Neuronal stem cell (in vitro differentiated cells): ENCODE results near the gene HFE.
A peak's percentile ranks its signal among the peaks of the same experiment; 100 is the strongest.

ENCODE experiments used
- DNase-seq: peaks from one replicate; pipeline ENCODE4 v3.0.0-alpha.2; 2013; ENCODE audit warnings: low spot score
- H2AFZ ChIP-seq: one replicate; pipeline ENCODE4 v1.6.1; 2013; ENCODE audit warnings: mild to moderate bottlenecking, low read length, inconsistent platforms
- H2AK5ac ChIP-seq: 2 replicates; pipeline ENCODE4 v1.6.1; 2013; ENCODE audit warnings: low read depth, mild to moderate bottlenecking, inconsistent platforms, low read length, moderate library complexity, mixed read lengths
- H2BK120ac ChIP-seq: 2 replicates; pipeline ENCODE4 v1.6.1; 2013; ENCODE audit warnings: low read depth, mild to moderate bottlenecking, inconsistent platforms, low read length, moderate library complexity, mixed read lengths
- H2BK12ac ChIP-seq: one replicate; pipeline ENCODE4 v1.6.1; 2013; ENCODE audit warnings: low read length, inconsistent platforms
- H2BK15ac ChIP-seq: 2 replicates; pipeline ENCODE4 v1.6.1; 2013; ENCODE audit warnings: mild to moderate bottlenecking, low read length, inconsistent platforms, mixed read lengths
- H2BK5ac ChIP-seq: one replicate; pipeline ENCODE4 v1.6.1; 2013; ENCODE audit warnings: inconsistent platforms, mild to moderate bottlenecking, low read length, moderate library complexity
- H3K14ac ChIP-seq: one replicate; pipeline ENCODE4 v1.6.1; 2013; ENCODE audit warnings: low read length, inconsistent platforms
- H3K18ac ChIP-seq: 2 replicates; pipeline ENCODE4 v1.6.1; 2013; ENCODE audit warnings: low read length, inconsistent platforms
- H3K23ac ChIP-seq: 2 replicates; pipeline ENCODE4 v1.6.1; 2013; ENCODE audit warnings: low read depth, mild to moderate bottlenecking, mixed read lengths, low read length, inconsistent platforms; ENCODE audit not compliant: poor library complexity
- H3K27ac ChIP-seq: replicated peaks from 3 replicates; pipeline ENCODE4 v1.5.1; 2013; ENCODE audit warnings: low read length, inconsistent platforms
- H3K27me3 ChIP-seq, 3 experiments: 2 replicates each; pipeline ENCODE4 v1.6.1; 2013; ENCODE audit warnings: low read length in 3 of 3, mild to moderate bottlenecking in 2 of 3, inconsistent platforms in 1 of 3, low read depth in 1 of 3, mixed read lengths in 1 of 3, moderate library complexity in 1 of 3; ENCODE audit not compliant: control insufficient read depth in 3 of 3, insufficient read depth in 3 of 3
- H3K36me3 ChIP-seq, 2 donors: replicated peaks in 1 of 2; 2 replicates each; pipeline ENCODE4 v1.6.1; 2013; ENCODE audit warnings: low read length in 2 of 2; ENCODE audit not compliant: control insufficient read depth in 2 of 2, insufficient read depth in 2 of 2
- H3K4ac ChIP-seq: 2 replicates; pipeline ENCODE4 v1.6.1; 2013; ENCODE audit warnings: inconsistent platforms, mild to moderate bottlenecking, low read length, moderate library complexity
- H3K4me1 ChIP-seq, 2 donors: 1 replicate in 1 of 2; 2 replicates in 1 of 2; pipeline ENCODE4 v1.6.1; 2013; ENCODE audit warnings: low read length in 2 of 2, low read depth in 1 of 2; ENCODE audit not compliant: control insufficient read depth in 2 of 2, insufficient read depth in 1 of 2
- H3K4me2 ChIP-seq: one replicate; pipeline ENCODE4 v1.6.1; 2013; ENCODE audit warnings: mild to moderate bottlenecking, low read length, inconsistent platforms; ENCODE audit not compliant: insufficient read depth, poor library complexity, severe bottlenecking
- H3K4me3 ChIP-seq, 2 donors: 2 replicates each; pipeline ENCODE4 v1.5.1; 2013; ENCODE audit warnings: low read length in 2 of 2, mild to moderate bottlenecking in 2 of 2, inconsistent platforms in 1 of 2, moderate library complexity in 1 of 2
- H3K79me1 ChIP-seq: one replicate; pipeline ENCODE4 v1.6.1; 2013; ENCODE audit warnings: low read depth, mild to moderate bottlenecking, inconsistent platforms, low read length, moderate library complexity
- H3K9ac ChIP-seq: one replicate; pipeline ENCODE4 v1.6.1; 2013; ENCODE audit warnings: mild to moderate bottlenecking, low read depth, low read length, inconsistent platforms; ENCODE audit not compliant: poor library complexity
- H3K9me3 ChIP-seq, 2 donors: replicated peaks in 1 of 2; 2 replicates each; pipeline versions ENCODE3 to v1.6.1; 2013; ENCODE audit warnings: low read length in 2 of 2, mild to moderate bottlenecking in 2 of 2, inconsistent platforms in 1 of 2, low read depth in 1 of 2, mixed read lengths in 1 of 2, moderate library complexity in 1 of 2; ENCODE audit not compliant: control insufficient read depth in 2 of 2, insufficient read depth in 1 of 2
- H4K8ac ChIP-seq: one replicate; pipeline ENCODE4 v1.6.1; 2013; ENCODE audit warnings: low read depth, mild to moderate bottlenecking, inconsistent platforms, low read length, moderate library complexity
- H4K91ac ChIP-seq: one replicate; pipeline ENCODE4 v1.6.1; 2013; ENCODE audit warnings: low read length, low read depth, mild to moderate bottlenecking, inconsistent platforms; ENCODE audit not compliant: poor library complexity
- WGBS, 2 donors: extraction: QIAGEN DNeasy Blood & Tissue Kit; methylation state at CpG; one replicate each; pipeline ENCODE4 v1.1.7; 2013; ENCODE audit warnings: missing lambda C conversion rate in 2 of 2, mixed read lengths in 1 of 2; ENCODE audit not compliant: insufficient read length in 2 of 2, insufficient replicate concordance in 1 of 2; ENCODE audit errors: extremely low coverage in 2 of 2; 5-methylcytosine and 5-hydroxymethylcytosine counted together

Gene HFE

GRCh38 chr6:26044140-26045064, 42.8 kb upstream of the HFE start:
- no peaks in the 10 kb centered on the region for H3K27me3 ChIP-seq
- no peak overlapping the region for H3K23ac ChIP-seq
- no peaks in the 10 kb centered on the region for H3K79me1 ChIP-seq
- no peak overlapping the region for H3K4ac ChIP-seq
- H2BK15ac ChIP-seq: no peak overlapping the region
- H3K36me3 ChIP-seq: no peaks in the 10 kb centered on the region
- peaks cover 0 to 3% of the 10 kb centered on the region in 2 donors for H3K4me1 ChIP-seq
- H3K27ac ChIP-seq: peak overlapping the region; percentile 71
- H3K9ac ChIP-seq: peak overlapping the region; percentile 73
- peak overlapping the region; percentile 39 to 80 for H3K4me3 ChIP-seq
- H2BK5ac ChIP-seq: peak overlapping the region; percentile 71
- no peak for DNase-seq
- H4K8ac ChIP-seq: no peak overlapping the region
- H3K14ac ChIP-seq: no peak overlapping the region
- H3K9me3 ChIP-seq: peaks cover 0 to 7% of the 10 kb centered on the region in 2 donors
- H3K4me2 ChIP-seq: peak overlapping the region; percentile 43
- H2AK5ac ChIP-seq: peak overlapping the region; percentile 27
- no peak overlapping the region for H2BK120ac ChIP-seq
- H3K18ac ChIP-seq: peak overlapping the region; percentile 92
- H4K91ac ChIP-seq: no peak overlapping the region
- no peak overlapping the region for H2BK12ac ChIP-seq
- WGBS, 2 donors: no CpG with 5 or more reads among the region's 40 CpGs
- H2AFZ ChIP-seq: no peak overlapping the region

- peaks cover 0 to 3% of the 10 kb centered on the region in 2 donors for H3K4me1 ChIP-seq
- no peaks in the 10 kb centered on the region for H3K27me3 ChIP-seq
- peak overlapping the region; percentile 26 for H3K9ac ChIP-seq
- no CpG with 5 or more reads among the region's 47 CpGs for WGBS, 2 donors
- peak overlapping the region; percentile 41 to 88 for H3K4me3 ChIP-seq
- H3K9me3 ChIP-seq: peaks cover 0 to 7% of the 10 kb centered on the region in 2 donors
- H2AK5ac ChIP-seq: no peak overlapping the region
- no peak overlapping the region for H3K14ac ChIP-seq
- H2AFZ ChIP-seq: no peak overlapping the region
- no peak overlapping the region for H2BK15ac ChIP-seq
- H3K18ac ChIP-seq: peak overlapping the region; percentile 42
- peak; percentile 80 for DNase-seq
- H3K79me1 ChIP-seq: no peaks in the 10 kb centered on the region
- peak overlapping the region; percentile 73 for H3K27ac ChIP-seq
- no peak overlapping the region for H2BK120ac ChIP-seq
- no peak overlapping the region for H4K8ac ChIP-seq
- H2BK12ac ChIP-seq: no peak overlapping the region
- no peak overlapping the region for H3K23ac ChIP-seq
- H3K36me3 ChIP-seq: no peaks in the 10 kb centered on the region
- peak overlapping the region; percentile 48 for H3K4me2 ChIP-seq
- no peak overlapping the region for H3K4ac ChIP-seq
- H4K91ac ChIP-seq: no peak overlapping the region
- peak overlapping the region; percentile 90 for H2BK5ac ChIP-seq
Measured at GRCh38 chr6:26045065-26045927, 41.9 kb upstream of the HFE start.

GRCh38 chr6:26045928-26046368, 41.3 kb upstream of the HFE start:
- Histone ChIP-seq H3K79me1 (no peaks in the 10 kb centered on the region), H3K4ac (no peak overlapping the region), H3K27me3 (no peaks in the 10 kb centered on the region), H2BK5ac (no peak overlapping the region), H3K27ac (peak overlapping the region; percentile 73), H3K9ac (no peak overlapping the region), H3K36me3 (no peaks in the 10 kb centered on the region), H3K4me1 (peaks cover 0 to 3% of the 10 kb centered on the region in 2 donors), H2BK120ac (no peak overlapping the region), H3K4me3 (peak overlapping the region; percentile 41 to 88), H2BK15ac (no peak overlapping the region), H3K9me3 (peaks cover 0 to 7% of the 10 kb centered on the region in 2 donors), H3K23ac (no peak overlapping the region), H2AK5ac (no peak overlapping the region), H4K91ac (no peak overlapping the region), H3K14ac (no peak overlapping the region), H2BK12ac (no peak overlapping the region), H4K8ac (no peak overlapping the region), H3K4me2 (no peak overlapping the region), H2AFZ (no peak overlapping the region), H3K18ac (no peak overlapping the region)
- no peak for DNase-seq
- no CpG with 5 or more reads among the region's 5 CpGs for WGBS, 2 donors
